GM12801 (cell line): ENCODE results near the gene STPG2.

Experiments
- TF ChIP-seq, protein P1 (sequence below): IDR thresholded peaks from one replicate; pipeline ENCODE4 v1.5.1; 2011; ENCODE audit warnings: control low read depth; ENCODE audit not compliant: insufficient read length; ENCODE audit errors: extremely low read depth

Gene STPG2

GRCh38 chr4:97585274-97585673, 558.0 kb downstream of the STPG2 start:
- TF ChIP-seq, protein P1, sequence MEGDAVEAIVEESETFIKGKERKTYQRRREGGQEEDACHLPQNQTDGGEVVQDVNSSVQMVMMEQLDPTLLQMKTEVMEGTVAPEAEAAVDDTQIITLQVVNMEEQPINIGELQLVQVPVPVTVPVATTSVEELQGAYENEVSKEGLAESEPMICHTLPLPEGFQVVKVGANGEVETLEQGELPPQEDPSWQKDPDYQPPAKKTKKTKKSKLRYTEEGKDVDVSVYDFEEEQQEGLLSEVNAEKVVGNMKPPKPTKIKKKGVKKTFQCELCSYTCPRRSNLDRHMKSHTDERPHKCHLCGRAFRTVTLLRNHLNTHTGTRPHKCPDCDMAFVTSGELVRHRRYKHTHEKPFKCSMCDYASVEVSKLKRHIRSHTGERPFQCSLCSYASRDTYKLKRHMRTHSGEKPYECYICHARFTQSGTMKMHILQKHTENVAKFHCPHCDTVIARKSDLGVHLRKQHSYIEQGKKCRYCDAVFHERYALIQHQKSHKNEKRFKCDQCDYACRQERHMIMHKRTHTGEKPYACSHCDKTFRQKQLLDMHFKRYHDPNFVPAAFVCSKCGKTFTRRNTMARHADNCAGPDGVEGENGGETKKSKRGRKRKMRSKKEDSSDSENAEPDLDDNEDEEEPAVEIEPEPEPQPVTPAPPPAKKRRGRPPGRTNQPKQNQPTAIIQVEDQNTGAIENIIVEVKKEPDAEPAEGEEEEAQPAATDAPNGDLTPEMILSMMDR, result no peak

DNA sequence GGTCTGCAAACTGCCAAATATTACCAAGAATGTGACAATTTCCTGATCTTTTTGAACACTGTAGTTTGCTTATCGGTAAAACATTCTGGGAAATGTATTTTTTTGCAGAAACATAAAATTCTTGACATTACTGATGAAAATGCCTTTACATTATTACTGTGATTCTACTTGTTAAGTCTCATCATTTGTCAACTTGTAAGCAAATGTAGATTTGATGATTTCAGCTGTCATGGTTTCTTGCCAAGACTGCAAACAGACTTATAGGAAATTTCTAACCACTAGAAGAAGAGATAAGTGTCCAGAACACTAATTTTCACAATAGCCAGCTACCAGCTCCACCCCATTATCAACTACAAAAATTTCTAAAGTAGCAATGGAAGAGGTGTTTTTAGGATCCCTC, 560.4 kb downstream of the STPG2 start:
- TF ChIP-seq, protein P1, result no peak

DNA sequence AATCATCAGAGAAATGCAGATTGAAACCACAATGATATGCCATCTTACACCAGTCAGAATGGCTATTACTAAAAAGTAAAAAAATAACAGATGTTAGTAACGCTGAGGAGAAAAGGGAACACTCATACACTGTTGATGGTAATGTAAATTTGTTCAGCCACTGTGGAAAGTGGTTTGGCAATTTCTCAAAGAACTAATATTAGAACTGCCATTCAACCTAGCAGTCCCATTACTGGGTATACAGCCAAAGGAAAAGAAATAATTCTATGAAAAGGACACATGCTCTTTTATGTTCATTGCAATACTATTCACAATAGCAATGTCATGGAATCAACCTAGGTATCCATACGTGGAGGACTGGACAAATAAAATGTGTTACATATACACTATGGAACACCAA, 566.3 kb downstream of the STPG2 start:
- TF ChIP-seq, protein P1, result no peak

DNA sequence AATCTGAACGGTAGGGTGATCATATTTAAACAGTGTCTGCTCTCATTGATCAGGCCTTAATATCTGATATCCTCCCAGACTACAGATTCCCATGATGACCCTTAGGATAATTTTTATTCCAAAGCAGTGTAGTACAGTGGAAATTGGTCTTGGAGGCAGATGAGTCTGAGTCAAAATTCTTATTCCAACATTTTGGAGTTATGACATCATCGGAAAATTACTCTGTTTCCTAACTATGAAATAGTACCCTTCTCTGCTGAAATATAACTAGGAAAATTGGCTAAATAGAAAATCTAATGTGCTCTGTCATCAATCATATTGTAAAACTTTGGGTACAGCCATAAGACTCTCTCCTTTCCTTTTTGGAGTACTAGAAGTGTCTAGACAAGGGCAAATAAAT, 583.3 kb downstream of the STPG2 start:
- TF ChIP-seq, protein P1, result no peak

GRCh38 chr4:97558204-97558778, 585.0 kb downstream of the STPG2 start:
- TF ChIP-seq, protein P1, result no peak

DNA sequence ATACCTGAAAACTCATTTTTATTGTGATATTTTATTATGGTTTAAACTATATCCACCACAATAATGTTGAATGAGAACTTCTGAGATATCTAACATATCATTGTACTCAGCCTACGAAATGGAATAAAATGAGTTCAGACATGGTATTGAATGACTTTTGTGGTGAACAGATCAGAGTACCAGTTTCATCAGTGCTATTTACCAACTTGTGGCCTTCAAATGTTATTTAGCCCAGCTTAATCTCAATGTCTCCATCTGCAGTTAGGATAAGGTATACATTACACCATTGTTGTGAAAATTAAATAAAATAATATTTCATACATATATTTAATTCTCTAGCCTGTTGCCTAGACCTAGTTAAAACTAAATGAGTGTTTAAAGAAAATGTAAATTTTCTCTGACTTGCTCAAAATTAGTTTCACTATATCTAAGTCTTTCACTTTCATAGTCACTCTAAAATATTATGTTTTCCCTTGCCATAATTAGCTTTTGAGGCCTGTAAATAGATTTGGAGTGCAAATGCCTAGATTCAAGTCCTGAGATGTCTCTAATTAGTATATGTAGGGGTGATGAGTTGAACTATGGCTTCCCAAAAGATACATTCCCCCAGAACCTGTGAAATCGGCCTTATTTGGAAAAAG, 594.2 kb downstream of the STPG2 start:
- TF ChIP-seq, protein P1, result no peak

DNA sequence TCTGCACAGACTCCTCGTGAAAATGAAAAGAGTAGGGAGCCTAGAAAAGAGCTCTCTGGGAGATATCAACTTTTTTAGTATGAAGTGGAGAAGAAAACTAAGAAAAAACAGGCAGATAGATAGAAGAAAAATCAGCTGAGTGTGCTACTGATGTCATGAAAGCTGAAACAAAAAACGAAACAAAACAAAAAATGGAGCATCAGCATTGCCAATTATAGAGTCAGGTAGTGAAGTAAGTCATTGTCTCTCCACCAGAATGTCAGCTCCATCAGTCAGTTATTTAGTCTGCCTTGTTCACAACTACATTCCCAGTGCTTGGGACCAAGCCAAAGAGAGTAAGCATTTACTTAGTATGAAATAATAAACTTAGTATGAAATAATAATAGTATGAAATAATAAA, 595.1 kb downstream of the STPG2 start:
- TF ChIP-seq, protein P1, result no peak
